Endometrial microvascular endothelial cells (primary cell): ENCODE results near the gene FAM168A. TPM values are rescaled to one million over a fixed set of nuclear protein-coding genes. Genes with fewer than 3 reads are reported as not detected.

Experiments
- in situ Hi-C: cut with HindIII; loops from 2 replicates; pipeline ENCODE4 v1.10.0; 2017; ENCODE audit warnings: low sequenced_read_pairs, low pct_unique_long_range_greater_than_20kb; ENCODE audit errors: inconsistent ontology term
- total RNA-seq: library from RNA; depleted of rRNA; stranded (reverse); fragments of >200 nt; gene quantifications from one replicate; pipeline ENCODE4 v1.2.3, GENCODE V29; 2015; ENCODE audit errors: inconsistent ontology term

FAM168A gene
- total RNA-seq, 1 donor from 2014 or later: 13.4 TPM

DNA sequence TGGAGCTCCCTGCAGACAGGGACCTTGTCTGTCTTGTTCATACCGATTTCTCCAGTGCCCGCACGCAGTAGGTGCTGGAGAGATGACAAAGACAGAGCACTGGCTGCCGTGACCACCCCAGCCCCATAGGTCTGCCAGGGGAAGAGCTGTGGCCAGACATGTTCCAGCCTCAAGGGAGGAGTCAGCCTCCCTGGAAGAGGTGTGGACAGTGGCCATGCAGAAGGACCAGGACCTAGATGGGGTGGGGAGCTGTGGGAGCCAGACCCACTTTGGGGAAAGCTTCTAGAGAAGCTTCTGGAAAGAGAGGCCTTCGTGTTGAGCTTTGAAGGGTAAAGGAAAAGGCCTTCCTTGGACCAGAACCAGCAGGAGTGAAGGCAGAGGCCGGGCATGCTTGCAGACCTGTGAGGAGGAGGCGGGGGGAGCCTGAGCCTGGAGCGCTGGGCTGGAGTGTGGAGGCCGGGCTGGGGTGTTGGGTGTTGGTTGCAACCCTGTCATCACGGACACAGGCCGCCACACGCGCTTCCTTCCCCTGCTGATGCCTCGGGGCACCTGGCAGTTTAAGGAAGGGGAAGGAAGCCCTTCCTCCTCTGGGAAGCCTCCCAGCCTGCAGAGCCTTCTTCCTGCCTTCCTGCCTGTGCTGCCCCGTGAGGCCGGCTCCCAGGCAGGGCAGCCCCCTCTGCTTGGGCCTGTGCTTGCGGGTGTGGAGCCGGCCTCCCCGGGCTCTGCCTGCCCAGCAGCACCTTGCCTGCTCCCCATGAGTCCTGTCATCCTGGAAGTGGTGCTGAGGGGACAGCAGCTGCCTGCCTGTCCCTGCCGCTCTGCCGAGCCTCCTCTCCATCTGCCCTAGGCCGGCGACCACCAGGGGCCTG, 209.4 kb downstream of the FAM168A start:
- in situ Hi-C loops: no loop called here

DNA sequence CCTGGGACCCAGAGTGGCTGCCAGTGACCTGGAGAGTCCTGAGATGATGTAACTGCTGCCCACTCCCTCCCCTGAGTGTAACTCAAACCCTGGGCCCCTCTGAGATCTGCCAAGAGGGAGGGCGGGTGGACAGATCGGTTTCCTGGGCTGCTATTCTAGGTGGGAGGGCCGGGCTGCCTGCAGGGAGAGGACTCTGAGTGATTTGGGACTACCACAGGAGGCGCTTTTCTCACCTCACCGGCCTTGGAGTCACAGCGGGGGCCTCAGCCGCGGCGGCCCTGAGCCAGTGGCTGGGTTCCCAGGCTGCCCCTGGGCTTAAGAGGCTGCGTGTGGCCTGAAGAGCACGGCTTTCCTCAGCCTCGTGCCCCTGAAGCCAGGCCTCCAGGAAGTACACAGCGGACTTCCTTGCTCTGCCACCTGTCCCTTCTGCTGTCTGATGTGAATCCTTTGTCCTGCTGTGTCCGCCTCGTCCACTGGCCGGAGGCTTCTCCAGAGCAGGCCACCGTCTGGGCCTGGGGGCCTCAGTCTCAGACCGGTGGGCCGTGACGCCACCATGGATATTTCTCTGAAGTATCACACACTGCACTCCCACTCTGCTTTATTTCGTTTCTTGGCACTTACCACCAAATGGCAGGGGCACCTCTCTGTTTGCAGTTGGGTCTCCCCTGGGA, 210.2 kb downstream of the FAM168A start:
- in situ Hi-C loops: no loop called here

DNA sequence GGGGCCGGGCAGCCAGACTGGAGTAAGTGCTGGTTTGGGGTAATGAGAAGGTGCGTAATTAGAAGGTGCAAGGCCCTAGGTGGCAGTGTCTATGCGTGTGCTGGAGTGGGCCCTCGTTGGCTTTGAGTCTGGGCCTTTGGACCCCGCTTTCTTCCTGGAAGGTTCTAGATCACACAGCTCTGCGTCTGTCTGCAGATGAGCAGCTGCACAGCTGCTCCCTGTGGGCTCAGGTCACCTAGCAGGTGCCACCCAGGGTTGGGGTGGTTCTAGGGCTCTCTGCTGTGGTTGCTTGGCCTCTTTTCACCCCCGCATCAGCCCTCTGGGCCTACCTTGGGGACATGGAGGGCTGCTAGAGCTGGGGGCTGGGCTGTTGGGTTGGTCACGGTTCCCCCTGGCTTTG, 211.4 kb downstream of the FAM168A start:
- in situ Hi-C loops: no loop called here

- in situ Hi-C loops: no loop called here
These were observed 211.9 kb downstream of the FAM168A start for GRCh38 chr11:73386016-73386415.

DNA sequence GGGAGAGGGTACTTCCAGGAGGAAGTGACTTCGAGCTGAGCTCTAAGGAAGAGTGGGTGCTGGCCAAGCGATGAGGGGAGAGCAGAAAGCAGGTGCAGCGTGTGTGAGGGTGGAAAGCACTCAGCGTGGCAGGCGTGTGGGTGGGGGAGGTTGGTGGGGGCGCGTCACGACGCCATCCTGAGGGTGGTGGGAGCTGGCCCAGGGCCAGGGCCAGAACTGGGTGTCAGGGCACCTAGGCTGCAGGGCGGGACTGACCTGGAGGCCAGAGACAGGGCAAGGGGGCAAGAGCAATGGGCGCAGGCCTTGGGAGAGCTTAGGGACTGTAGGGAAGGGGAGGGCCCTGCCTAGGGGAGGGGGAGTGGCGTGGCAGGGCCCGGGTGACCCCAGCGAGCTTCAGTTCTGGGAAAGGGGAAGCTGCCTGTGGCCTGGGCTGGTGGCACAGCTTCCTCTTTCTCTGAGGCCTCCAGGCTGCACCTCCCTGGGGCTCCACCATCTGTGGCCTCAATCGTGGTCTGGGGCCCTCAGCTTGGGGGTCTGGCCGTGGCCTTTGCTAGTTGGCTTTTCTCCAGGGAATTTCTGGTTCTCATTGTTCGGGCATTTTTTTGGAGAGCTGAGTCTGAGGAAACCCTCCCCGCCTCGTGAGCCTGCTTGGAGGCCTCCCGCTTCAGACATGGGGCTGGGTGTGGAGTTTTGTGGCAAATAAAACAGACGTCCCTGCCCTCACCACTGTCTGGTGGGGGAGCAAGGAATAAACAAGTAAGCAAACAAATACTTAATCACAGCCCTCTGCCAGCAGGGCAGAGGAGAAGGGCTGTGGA, 212.8 kb downstream of the FAM168A start:
- in situ Hi-C loops: no loop called here

GRCh38 chr11:73384531-73384871, 213.4 kb downstream of the FAM168A start:
- in situ Hi-C loops: no loop called here

DNA sequence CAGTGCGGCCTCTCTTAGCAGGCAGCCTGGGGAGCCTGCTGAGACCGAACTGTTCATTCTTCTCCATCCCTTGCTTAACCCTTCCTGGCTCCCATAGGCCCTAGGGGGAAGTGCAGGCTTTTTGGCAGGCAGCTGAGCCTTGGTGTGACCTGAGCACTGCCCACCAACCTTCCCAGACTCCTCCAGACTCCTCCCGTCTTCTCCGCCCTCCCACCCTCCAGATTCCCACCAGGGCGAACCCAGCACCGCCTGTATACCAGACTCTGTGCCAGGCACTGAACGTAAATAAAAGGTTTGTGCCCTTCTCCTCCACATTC, 213.8 kb downstream of the FAM168A start:
- in situ Hi-C loops: no loop called here

DNA sequence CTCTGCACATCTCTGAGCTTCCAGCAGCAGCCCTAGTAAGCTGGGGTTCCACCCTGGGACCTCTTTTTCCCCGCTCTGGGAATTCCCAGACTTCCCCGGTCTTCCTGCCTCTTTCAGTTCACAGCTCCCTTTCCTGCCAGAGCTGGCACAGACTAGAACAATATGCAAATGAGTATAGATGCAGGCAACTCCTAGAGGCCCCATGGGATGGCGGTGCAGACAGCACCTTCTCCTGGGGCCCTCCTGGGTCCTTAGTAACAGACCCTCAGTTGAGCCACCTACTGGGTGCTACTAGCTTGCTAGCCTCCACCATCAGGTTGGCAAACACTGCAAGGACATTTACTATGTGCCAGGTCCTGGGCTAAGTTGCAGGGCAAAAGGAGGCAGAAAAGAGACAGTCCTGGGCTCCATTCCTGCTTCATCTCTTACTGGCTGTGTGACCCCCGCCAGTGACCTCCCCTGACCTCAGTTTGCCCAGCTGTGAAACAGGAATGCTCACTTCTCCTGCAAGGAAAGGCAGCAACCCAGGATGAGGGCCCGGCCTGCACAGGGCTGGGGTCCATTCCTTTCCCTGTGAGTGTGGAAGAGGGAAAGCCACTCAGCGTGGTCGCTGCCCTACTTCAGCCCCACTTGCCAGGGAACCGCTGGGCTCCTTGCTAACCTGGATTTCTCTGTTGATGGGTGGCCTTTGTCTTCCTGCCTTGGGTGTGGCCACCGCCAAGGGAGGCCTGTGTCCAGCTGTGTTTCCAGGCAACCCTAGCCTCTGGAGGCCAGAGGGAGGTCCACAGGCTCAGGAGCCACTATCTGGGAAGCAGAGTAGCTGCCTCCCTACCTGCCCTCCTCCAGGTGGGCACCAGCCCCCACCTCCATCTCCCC, 214.4 kb downstream of the FAM168A start:
- in situ Hi-C loops: no loop called here

- in situ Hi-C loops: no loop called here
These were observed 215.2 kb downstream of the FAM168A start for GRCh38 chr11:73382747-73383146.

DNA sequence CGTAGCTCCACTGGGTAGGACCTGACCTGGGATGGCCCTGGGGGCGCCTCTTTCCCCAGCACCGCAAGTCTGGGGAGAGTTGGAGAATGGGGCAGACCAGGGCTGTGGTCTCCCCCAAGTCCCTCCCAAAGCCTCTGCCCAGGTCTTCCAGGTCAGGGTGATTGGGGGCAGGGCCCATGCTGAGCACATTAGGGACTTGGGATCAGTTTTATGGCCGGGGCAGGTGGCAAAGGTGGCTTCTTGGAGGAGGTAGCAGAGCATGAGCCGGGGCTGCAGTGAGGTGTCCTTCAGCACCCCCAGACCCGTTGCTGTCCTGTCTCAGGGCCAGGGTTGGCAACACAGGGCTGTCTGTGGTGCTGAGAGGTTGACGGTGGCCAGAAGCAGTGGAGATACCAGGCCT, 215.7 kb downstream of the FAM168A start:
- in situ Hi-C loops: no loop called here

- in situ Hi-C loops: no loop called here
These were observed 216.3 kb downstream of the FAM168A start for GRCh38 chr11:73381589-73381988.

- in situ Hi-C loops: no loop called here
These were observed 217.0 kb downstream of the FAM168A start for GRCh38 chr11:73380897-73381410.

DNA sequence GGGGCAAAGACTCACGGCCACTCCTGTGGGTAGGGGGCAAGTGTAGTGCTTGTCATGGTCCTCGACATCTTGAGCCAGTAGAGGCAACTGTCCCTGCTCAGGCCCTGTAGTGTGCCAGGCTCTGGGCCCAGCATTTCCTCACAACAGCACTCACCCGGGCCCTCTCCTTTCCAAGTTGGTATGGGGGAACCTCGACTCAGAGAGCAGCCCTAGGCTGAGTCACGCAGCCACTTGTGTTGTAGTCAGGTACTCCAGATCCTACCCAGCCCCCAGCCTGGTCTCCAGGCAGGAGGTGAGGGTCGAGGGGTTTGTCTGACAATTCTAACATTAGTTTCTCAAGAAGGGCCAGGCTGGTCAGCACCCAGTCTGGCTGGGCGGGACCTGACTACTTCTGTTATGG, 217.6 kb downstream of the FAM168A start:
- in situ Hi-C loops: no loop called here

GRCh38 chr11:73379189-73379880, 218.6 kb downstream of the FAM168A start:
- in situ Hi-C loops: no loop called here

- in situ Hi-C loops: no loop called here
These were observed 220.9 kb downstream of the FAM168A start for GRCh38 chr11:73376803-73377629.

- in situ Hi-C loops: no loop called here
These were observed 221.6 kb downstream of the FAM168A start, which contains the start of gene RELT for GRCh38 chr11:73376160-73376802. Gene RELT, plus strand, starts transcription at chr11:73376399. Its CDS starts 12,738 bp downstream, at chr11:73389137.

DNA sequence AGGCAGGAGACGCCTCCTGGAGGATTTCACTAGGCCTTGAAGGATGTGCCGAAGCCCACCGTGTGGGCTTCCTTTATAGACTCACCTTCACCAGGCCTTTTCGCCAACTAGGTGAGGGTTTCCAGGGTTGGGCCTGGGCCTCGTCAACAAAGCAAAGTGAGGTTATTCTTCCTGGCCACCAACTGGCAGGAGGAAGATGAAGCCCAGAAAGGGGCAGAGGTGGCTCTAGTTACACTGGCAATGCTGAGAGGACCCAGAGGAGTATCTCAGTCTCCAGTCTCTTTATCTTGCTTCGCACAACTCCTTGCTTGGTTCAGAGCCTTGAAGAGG, 222.1 kb downstream of the FAM168A start:
- in situ Hi-C loops: no loop called here
